K562 (cell line): ENCODE data around the gene C17orf78. TPM values are rescaled to one million over a fixed set of nuclear protein-coding genes. Genes with fewer than 3 reads are reported as not detected.

Experiments
- CTBP1 ChIP-seq: fragments of 450-650 bp; IDR thresholded peaks from 2 replicates; pipeline ENCODE4 v1.6.1; 2016; ENCODE audit warnings: borderline replicate concordance
- DMBX1 ChIP-seq: fragments of 250-450 bp; sonication (Bioruptor Pico); IDR thresholded peaks from 2 replicates; pipeline ENCODE4 v1.8.0; 2022; ENCODE audit warnings: inconsistent platforms, mild to moderate bottlenecking, moderate library complexity, borderline replicate concordance
- FOXK1 ChIP-seq: sonication (generic); formaldehyde crosslinking; IDR thresholded peaks from 2 replicates; pipeline ENCODE4 v1.8.0; 2022; ENCODE audit warnings: missing genetic modification reagents, mild to moderate bottlenecking, borderline replicate concordance
- MLLT1 ChIP-seq, 2 experiments: fragments of 450-650 bp; IDR thresholded peaks; 2 replicates each; pipeline ENCODE4 v1.6.1; 2016
- MXD1 ChIP-seq: fragments of 250-450 bp; sonication (Bioruptor Pico); IDR thresholded peaks from 2 replicates; pipeline ENCODE4 v1.8.0; 2021; ENCODE audit warnings: borderline replicate concordance, mild to moderate bottlenecking, moderate library complexity; ENCODE audit not compliant: poor library complexity, severe bottlenecking
- MXI1 ChIP-seq: IDR thresholded peaks from 2 replicates; pipeline ENCODE4 v1.6.1; 2011; ENCODE audit warnings: low read depth, mild to moderate bottlenecking, improper control_type of control experiment, low read length
- PHB ChIP-seq: fragments of 250-450 bp; sonication (Bioruptor Pico); IDR thresholded peaks from 2 replicates; pipeline ENCODE4 v1.5.0; 2021
- SIN3A ChIP-seq, 2 experiments: fragments of 150-350 bp in 1 of 2; IDR thresholded peaks; 2 replicates each; pipeline ENCODE4 v1.6.1; 2011 to 2016; ENCODE audit warnings: borderline replicate concordance in 2 of 2, low read depth in 2 of 2, low read length in 2 of 2, mild to moderate bottlenecking in 2 of 2, moderate library complexity in 2 of 2; ENCODE audit not compliant: control insufficient read depth in 1 of 2
- SIN3B ChIP-seq: fragments of 450-650 bp; IDR thresholded peaks from 2 replicates; pipeline ENCODE4 v1.6.1; 2017; ENCODE audit warnings: low read depth, mild to moderate bottlenecking, moderate library complexity
- SNIP1 ChIP-seq: fragments of 450-650 bp; IDR thresholded peaks from 2 replicates; pipeline ENCODE4 v1.7.1; 2017; ENCODE audit warnings: low read depth, mild to moderate bottlenecking
- ZBTB7A ChIP-seq: IDR thresholded peaks from 2 replicates; pipeline ENCODE4 v1.6.1; 2011; ENCODE audit warnings: low read depth, mild to moderate bottlenecking, low read length, moderate library complexity, borderline replicate concordance; ENCODE audit not compliant: control insufficient read depth
- ZNF197 ChIP-seq: fragments of 200-800 bp; sonication (Bioruptor generic); IDR thresholded peaks from 2 replicates; pipeline ENCODE4 v1.6.1; 2016; ENCODE audit warnings: low read depth, missing genetic modification characterization, missing compliant biosample characterization
- ZNF398 ChIP-seq: fragments of 250-450 bp; sonication (Bioruptor Pico); IDR thresholded peaks from 2 replicates; pipeline ENCODE4 v1.8.0; 2021; ENCODE audit warnings: moderate library complexity, mild to moderate bottlenecking, inconsistent platforms
- polyA plus RNA-seq, 8 experiments: library from polyadenylated mRNA; depleted of rRNA in 4 of 8; stranded (reverse) in 5 of 8; unstranded in 3 of 8; fragments of >200 nt; fragmentation: Nextera tagmentation in 2 of 8; fragmentation: Illumina TruSeq in 1 of 8; extraction: Ambion mirVana in 2 of 8; extraction: Trizol in 1 of 8; gene quantifications; 2 replicates each; pipeline versions ENCODE4 v1.2.1 to v1.2.3, GENCODE V29; 2011 to 2014; ENCODE audit warnings: inconsistent platforms in 1 of 8, missing spikeins in 1 of 8
- total RNA-seq, 7 experiments: library from RNA; depleted of rRNA in 6 of 7; stranded (reverse); fragments of >200 nt in 6 of 7; fragmentation: Illumina TruSeq in 2 of 7; extraction: Trizol in 2 of 7; gene quantifications; 2 replicates each; pipeline versions ENCODE4 v1.2.1 to v1.2.3, GENCODE V29; 2011 to 2021; ENCODE audit warnings: low replicate concordance in 1 of 7
- TF ChIP-seq, protein P1 (sequence below), 2 experiments: fragments of 450-650 bp; IDR thresholded peaks; 2 replicates each; pipeline ENCODE4 v1.6.1; 2018; ENCODE audit warnings: mild to moderate bottlenecking in 2 of 2, low read depth in 1 of 2; ENCODE audit not compliant: partially characterized antibody in 2 of 2
- TF ChIP-seq, protein P2 (sequence below), 2 experiments: IDR thresholded peaks; 2 replicates each; pipeline ENCODE4 v1.6.1; 2012; ENCODE audit warnings: improper control_type of control experiment in 2 of 2, low read depth in 2 of 2, low read length in 2 of 2, borderline replicate concordance in 1 of 2

The C17orf78 gene
- total and polyA plus RNA-seq, 9 of the 15 experiments (the other 6 are each of a cell fraction or from before 2014, with no cell fraction given): not detected

GRCh38 chr17:37358098-37358829, 17.5 kb upstream of the C17orf78 start (continued):
- TF ChIP-seq ZNF398 (CRISPR knock-in tag) (no peak), MXI1 (peak; percentile 97), CTBP1 (0 out of 2 replicates have a peak, but pooled peaks have one; percentile 23), DMBX1 (no peak), SNIP1 (no peak), PHB (CRISPR knock-in tag) (no peak), MLLT1 (IDR thresholded peaks at IDR 0.05) (0 out of 4 replicates have a peak, but pooled peaks of 1 of the 2 experiments have one; percentile 19), SIN3B (no peak), MXD1 (CRISPR knock-in tag) (peak; percentile 37), ZBTB7A (peak; percentile 42; the same call in 1 of the 2 replicates), ZNF197 (CRISPR knock-in tag) (no peak), SIN3A (IDR thresholded peaks at IDR 0.05; ENCODE audit: borderline replicate concordance in 2 of 2, control insufficient read depth in 1 of 2, low read depth in 2 of 2, low read length in 2 of 2) (peak; percentile 77 to 95; a peak in 3 of 4 replicates), FOXK1 (CRISPR knock-in tag) (0 out of 2 replicates have a peak, but pooled peaks have one; percentile 52)
- TF ChIP-seq, protein P1, sequence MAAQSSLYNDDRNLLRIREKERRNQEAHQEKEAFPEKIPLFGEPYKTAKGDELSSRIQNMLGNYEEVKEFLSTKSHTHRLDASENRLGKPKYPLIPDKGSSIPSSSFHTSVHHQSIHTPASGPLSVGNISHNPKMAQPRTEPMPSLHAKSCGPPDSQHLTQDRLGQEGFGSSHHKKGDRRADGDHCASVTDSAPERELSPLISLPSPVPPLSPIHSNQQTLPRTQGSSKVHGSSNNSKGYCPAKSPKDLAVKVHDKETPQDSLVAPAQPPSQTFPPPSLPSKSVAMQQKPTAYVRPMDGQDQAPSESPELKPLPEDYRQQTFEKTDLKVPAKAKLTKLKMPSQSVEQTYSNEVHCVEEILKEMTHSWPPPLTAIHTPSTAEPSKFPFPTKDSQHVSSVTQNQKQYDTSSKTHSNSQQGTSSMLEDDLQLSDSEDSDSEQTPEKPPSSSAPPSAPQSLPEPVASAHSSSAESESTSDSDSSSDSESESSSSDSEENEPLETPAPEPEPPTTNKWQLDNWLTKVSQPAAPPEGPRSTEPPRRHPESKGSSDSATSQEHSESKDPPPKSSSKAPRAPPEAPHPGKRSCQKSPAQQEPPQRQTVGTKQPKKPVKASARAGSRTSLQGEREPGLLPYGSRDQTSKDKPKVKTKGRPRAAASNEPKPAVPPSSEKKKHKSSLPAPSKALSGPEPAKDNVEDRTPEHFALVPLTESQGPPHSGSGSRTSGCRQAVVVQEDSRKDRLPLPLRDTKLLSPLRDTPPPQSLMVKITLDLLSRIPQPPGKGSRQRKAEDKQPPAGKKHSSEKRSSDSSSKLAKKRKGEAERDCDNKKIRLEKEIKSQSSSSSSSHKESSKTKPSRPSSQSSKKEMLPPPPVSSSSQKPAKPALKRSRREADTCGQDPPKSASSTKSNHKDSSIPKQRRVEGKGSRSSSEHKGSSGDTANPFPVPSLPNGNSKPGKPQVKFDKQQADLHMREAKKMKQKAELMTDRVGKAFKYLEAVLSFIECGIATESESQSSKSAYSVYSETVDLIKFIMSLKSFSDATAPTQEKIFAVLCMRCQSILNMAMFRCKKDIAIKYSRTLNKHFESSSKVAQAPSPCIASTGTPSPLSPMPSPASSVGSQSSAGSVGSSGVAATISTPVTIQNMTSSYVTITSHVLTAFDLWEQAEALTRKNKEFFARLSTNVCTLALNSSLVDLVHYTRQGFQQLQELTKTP (IDR thresholded peaks at IDR 0.05; ENCODE audit: low read depth in 1 of 2, partially characterized antibody in 2 of 2): no peak
- TF ChIP-seq, protein P2, sequence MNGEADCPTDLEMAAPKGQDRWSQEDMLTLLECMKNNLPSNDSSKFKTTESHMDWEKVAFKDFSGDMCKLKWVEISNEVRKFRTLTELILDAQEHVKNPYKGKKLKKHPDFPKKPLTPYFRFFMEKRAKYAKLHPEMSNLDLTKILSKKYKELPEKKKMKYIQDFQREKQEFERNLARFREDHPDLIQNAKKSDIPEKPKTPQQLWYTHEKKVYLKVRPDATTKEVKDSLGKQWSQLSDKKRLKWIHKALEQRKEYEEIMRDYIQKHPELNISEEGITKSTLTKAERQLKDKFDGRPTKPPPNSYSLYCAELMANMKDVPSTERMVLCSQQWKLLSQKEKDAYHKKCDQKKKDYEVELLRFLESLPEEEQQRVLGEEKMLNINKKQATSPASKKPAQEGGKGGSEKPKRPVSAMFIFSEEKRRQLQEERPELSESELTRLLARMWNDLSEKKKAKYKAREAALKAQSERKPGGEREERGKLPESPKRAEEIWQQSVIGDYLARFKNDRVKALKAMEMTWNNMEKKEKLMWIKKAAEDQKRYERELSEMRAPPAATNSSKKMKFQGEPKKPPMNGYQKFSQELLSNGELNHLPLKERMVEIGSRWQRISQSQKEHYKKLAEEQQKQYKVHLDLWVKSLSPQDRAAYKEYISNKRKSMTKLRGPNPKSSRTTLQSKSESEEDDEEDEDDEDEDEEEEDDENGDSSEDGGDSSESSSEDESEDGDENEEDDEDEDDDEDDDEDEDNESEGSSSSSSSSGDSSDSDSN (IDR thresholded peaks at IDR 0.05; ENCODE audit: borderline replicate concordance in 1 of 2, low read depth in 2 of 2, low read length in 2 of 2): 0 out of 4 replicates have a peak, but pooled peaks of 1 of the 2 experiments have one; percentile 50
